Keratinocyte (primary cell): ENCODE results near the gene RNF144B. TPM values are rescaled to one million over a fixed set of nuclear protein-coding genes. Genes with fewer than 3 reads are reported as not detected.

ENCODE experiments used
- DNase-seq: peaks from one replicate; pipeline ENCODE4 v3.0.0-alpha.2; 2011; ENCODE audit warnings: low read depth, missing footprints, low spot score
- FAIRE-seq: peaks from 2 replicates; lab custom pipeline; 2011; peaks lifted over from hg19 to GRCh38; lab: Jason Lieb, UNC
- H2AFZ ChIP-seq: 2 replicates; pipeline ENCODE4 v1.6.0; 2012; ENCODE audit warnings: low read length, control low read depth, inconsistent platforms; ENCODE audit not compliant: control insufficient read depth
- H3K27ac ChIP-seq: 2 replicates; pipeline ENCODE4 v1.5.1; 2011; ENCODE audit warnings: low read length; ENCODE audit not compliant: control insufficient read depth, insufficient read depth
- H3K27me3 ChIP-seq: 3 replicates; pipeline ENCODE4 v1.6.0; 2011; ENCODE audit warnings: low read length; ENCODE audit not compliant: control insufficient read depth, insufficient read depth; ENCODE audit errors: extremely low read depth
- H3K36me3 ChIP-seq, 2 experiments: 2 replicates in 1 of 2; 3 replicates in 1 of 2; pipeline ENCODE4 v1.5.1; 2011; ENCODE audit warnings: low read length in 2 of 2, mild to moderate bottlenecking in 1 of 2; ENCODE audit not compliant: control insufficient read depth in 2 of 2, insufficient read depth in 2 of 2; ENCODE audit errors: extremely low read depth in 1 of 2
- H3K4me1 ChIP-seq: 3 replicates; pipeline ENCODE4 v1.5.1; 2011; ENCODE audit warnings: low read length; ENCODE audit not compliant: control insufficient read depth, insufficient read depth; ENCODE audit errors: extremely low read depth
- H3K4me2 ChIP-seq: 3 replicates; pipeline ENCODE4 v1.6.0; 2011; ENCODE audit warnings: low read depth, low read length; ENCODE audit not compliant: control insufficient read depth, insufficient read depth; ENCODE audit errors: extremely low read depth
- H3K4me3 ChIP-seq, 3 experiments: fragments of 200-600 bp in 1 of 3; sonication (generic) in 1 of 3; 2 replicates in 2 of 3; 3 replicates in 1 of 3; pipeline ENCODE4 v1.5.1; 2011 to 2016; ENCODE audit warnings: low read length in 3 of 3, mild to moderate bottlenecking in 3 of 3, control low read depth in 2 of 3, inconsistent platforms in 1 of 3, low read depth in 1 of 3, mixed read lengths in 1 of 3, mixed run types in 1 of 3, moderate library complexity in 1 of 3; ENCODE audit not compliant: control insufficient read depth in 2 of 3, insufficient read depth in 2 of 3; ENCODE audit errors: extremely low read depth in 1 of 3
- H3K79me2 ChIP-seq: 2 replicates; pipeline ENCODE4 v1.6.0; 2012; ENCODE audit warnings: low read length; ENCODE audit not compliant: control insufficient read depth, insufficient read depth
- H3K9ac ChIP-seq: 3 replicates; pipeline ENCODE4 v1.6.0; 2011; ENCODE audit warnings: low read length; ENCODE audit not compliant: control insufficient read depth, insufficient read depth; ENCODE audit errors: extremely low read depth
- H3K9me1 ChIP-seq: 3 replicates; pipeline ENCODE4 v1.6.0; 2011; ENCODE audit warnings: low read length; ENCODE audit not compliant: control insufficient read depth, insufficient read depth; ENCODE audit errors: extremely low read depth
- H3K9me3 ChIP-seq: 2 replicates; pipeline ENCODE4 v1.5.1; 2012; ENCODE audit warnings: low read depth, low read length; ENCODE audit not compliant: control insufficient read depth
- H4K20me1 ChIP-seq: 3 replicates; pipeline ENCODE4 v1.6.0; 2011; ENCODE audit warnings: low read length; ENCODE audit not compliant: control insufficient read depth, insufficient read depth; ENCODE audit errors: extremely low read depth
- CTCF ChIP-seq, 3 experiments: IDR thresholded peaks in 1 of 3; conservative IDR thresholded peaks in 1 of 3; optimal IDR thresholded peaks in 1 of 3; 2 replicates in 2 of 3; 3 replicates in 1 of 3; pipeline versions ENCODE3 to v1.5.1; 2011; ENCODE audit warnings: low read length in 3 of 3, mild to moderate bottlenecking in 3 of 3, moderate library complexity in 2 of 3, control low read depth in 1 of 3, inconsistent platforms in 1 of 3; ENCODE audit not compliant: insufficient read depth in 2 of 3; ENCODE audit errors: extremely low read depth in 1 of 3
- EZH2 ChIP-seq: IDR thresholded peaks from one replicate; pipeline ENCODE4 v1.6.1; 2012; ENCODE audit warnings: inconsistent platforms, mild to moderate bottlenecking, low read length, moderate library complexity
- dilution Hi-C: fragments of 300-500 bp; cut with MboI; formaldehyde crosslinking; loops from one replicate; pipeline ENCODE4 v1.7.0; 2020; ENCODE audit warnings: low sequenced_read_pairs; ENCODE audit not compliant: extremely low pct_ligation_motif_present
- polyA plus RNA-seq, 5 experiments: library from polyadenylated mRNA; depleted of rRNA in 3 of 5; stranded (reverse) in 3 of 5; stranded (forward) in 1 of 5; unstranded in 1 of 5; fragments of >200 nt; gene quantifications; 1 replicate in 1 of 5; 2 replicates in 3 of 5; 3 replicates in 1 of 5; pipeline versions ENCODE4 v1.2.1 to v1.2.3, GENCODE V29; 2011 to 2012; ENCODE audit warnings: missing spikeins in 2 of 5, low read depth in 1 of 5, low replicate concordance in 1 of 5

Gene RNF144B
- polyA plus RNA-seq, 1 donor (not counting 4 experiments of a cell fraction or from before 2014, with no cell fraction given), result 9.0 TPM

- H3K27me3 ChIP-seq, result no peaks in the 10 kb centered on the region
- H3K36me3 ChIP-seq, result peaks cover under 1 to 3% of the 10 kb centered on the region in 2 experiments
- dilution Hi-C loops, result no loop called here
- peaks cover 9% of the 10 kb centered on the region for H3K4me1 ChIP-seq
- FAIRE-seq, result no peak
- no peaks in the 10 kb centered on the region for H3K9me3 ChIP-seq
- DNase-seq, result no peak
- H3K27ac ChIP-seq, result no peak overlapping the region
- no peak overlapping the region for H3K9ac ChIP-seq
- no peaks in the 10 kb centered on the region for H4K20me1 ChIP-seq
- no peak overlapping the region for H3K4me3 ChIP-seq
- TF ChIP-seq CTCF (optimal IDR thresholded peaks at IDR 0.05 in 1 of 3, IDR thresholded peaks at IDR 0.05 in 1 of 3, conservative IDR thresholded peaks at IDR 0.05 in 1 of 3; ENCODE audit: extremely low read depth in 1 of 3, insufficient read depth in 2 of 3, low read length in 3 of 3), result no peak
- no peak for TF ChIP-seq EZH2
- H3K79me2 ChIP-seq, result peaks cover 30% of the 10 kb centered on the region
- H3K9me1 ChIP-seq, result no peaks in the 10 kb centered on the region
- no peak overlapping the region for H2AFZ ChIP-seq
- no peak overlapping the region for H3K4me2 ChIP-seq
Observed at GRCh38 chr6:18420328-18420727, 33.2 kb downstream of the RNF144B start.

GRCh38 chr6:18422136-18422535, 35.0 kb downstream of the RNF144B start:
- no peak for FAIRE-seq
- no peaks in the 10 kb centered on the region for H3K9me3 ChIP-seq

More at GRCh38 chr6:18422136-18422535, 35.0 kb downstream of the RNF144B start:
- H3K4me2 ChIP-seq, result no peak overlapping the region
- H3K4me3 ChIP-seq, result no peak overlapping the region
- TF ChIP-seq CTCF (optimal IDR thresholded peaks at IDR 0.05 in 1 of 3, IDR thresholded peaks at IDR 0.05 in 1 of 3, conservative IDR thresholded peaks at IDR 0.05 in 1 of 3; ENCODE audit: extremely low read depth in 1 of 3, insufficient read depth in 2 of 3, low read length in 3 of 3), result no peak
- TF ChIP-seq EZH2, result no peak
- peaks cover 26% of the 10 kb centered on the region for H3K79me2 ChIP-seq
- dilution Hi-C loops, result no loop called here
- H3K27ac ChIP-seq, result no peak overlapping the region
- DNase-seq, result no peak
- H4K20me1 ChIP-seq, result no peaks in the 10 kb centered on the region
- H3K4me1 ChIP-seq, result peaks cover 14% of the 10 kb centered on the region
- H2AFZ ChIP-seq, result no peak overlapping the region
- H3K36me3 ChIP-seq, result no peaks in the 10 kb centered on the region
- H3K9me1 ChIP-seq, result no peaks in the 10 kb centered on the region
- H3K27me3 ChIP-seq, result no peaks in the 10 kb centered on the region
- H3K9ac ChIP-seq, result no peak overlapping the region
